Measurements from ENCODE around the gene SCMH1.
"Not testable (repeated sequence)": the region's sequence is repeated elsewhere in the genome, so short reads cannot be mapped to it uniquely, and the experiment has no call there.

The SCMH1 gene

GRCh38 chr1:41221995-41222394, 20.1 kb downstream of the SCMH1 start:
- no peak overlapping the region for H3K4me3 ChIP-seq (ENCODE audit: control insufficient read depth, low read depth, low read length)
- no peak for TF ChIP-seq CTCF (conservative IDR thresholded peaks at IDR 0.05; ENCODE audit: control insufficient read depth, insufficient read depth, low read depth, low read length)
- DNase-seq (ENCODE audit: low read depth): no peak

GRCh38 chr1:41218152-41218551, 24.0 kb downstream of the SCMH1 start:
- no peak for TF ChIP-seq CTCF (conservative IDR thresholded peaks at IDR 0.05; ENCODE audit: control insufficient read depth, insufficient read depth, low read depth, low read length)
- DNase-seq (ENCODE audit: low read depth): no peak
- no peak overlapping the region for H3K4me3 ChIP-seq (ENCODE audit: control insufficient read depth, low read depth, low read length)

- DNase-seq (ENCODE audit: low read depth): no peak
- no peak overlapping the region for H3K4me3 ChIP-seq (ENCODE audit: control insufficient read depth, low read depth, low read length)
- no peak for TF ChIP-seq CTCF (conservative IDR thresholded peaks at IDR 0.05; ENCODE audit: control insufficient read depth, insufficient read depth, low read depth, low read length)
These were observed 24.7 kb downstream of the SCMH1 start for GRCh38 chr1:41217441-41217840.

GRCh38 chr1:41215623-41216022, 26.5 kb downstream of the SCMH1 start:
- no peak for DNase-seq (ENCODE audit: low read depth)
- no peak overlapping the region for H3K4me3 ChIP-seq (ENCODE audit: control insufficient read depth, low read depth, low read length)
- TF ChIP-seq CTCF (conservative IDR thresholded peaks at IDR 0.05; ENCODE audit: control insufficient read depth, insufficient read depth, low read depth, low read length): no peak

- no peak overlapping the region for H3K4me3 ChIP-seq (ENCODE audit: control insufficient read depth, low read depth, low read length)
- TF ChIP-seq CTCF (conservative IDR thresholded peaks at IDR 0.05; ENCODE audit: control insufficient read depth, insufficient read depth, low read depth, low read length): no peak
- DNase-seq (ENCODE audit: low read depth): no peak
These were observed 28.8 kb downstream of the SCMH1 start for GRCh38 chr1:41213341-41213740.

- DNase-seq (ENCODE audit: low read depth): not testable (repeated sequence)
These were observed 30.5 kb downstream of the SCMH1 start for GRCh38 chr1:41211608-41212007.

GRCh38 chr1:41207053-41207452, 35.1 kb downstream of the SCMH1 start:
- H3K4me3 ChIP-seq (ENCODE audit: control insufficient read depth, low read depth, low read length); DNase-seq (ENCODE audit: low read depth): not testable (repeated sequence)

More at GRCh38 chr1:41211608-41212007, 30.5 kb downstream of the SCMH1 start:
- not testable (repeated sequence) for H3K4me3 ChIP-seq (ENCODE audit: control insufficient read depth, low read depth, low read length)

- H3K4me3 ChIP-seq (ENCODE audit: control insufficient read depth, low read depth, low read length): no peak overlapping the region
- no peak for DNase-seq (ENCODE audit: low read depth)
- TF ChIP-seq CTCF (conservative IDR thresholded peaks at IDR 0.05; ENCODE audit: control insufficient read depth, insufficient read depth, low read depth, low read length): no peak
These were observed 41.4 kb downstream of the SCMH1 start for GRCh38 chr1:41200728-41201127.

Data from fibroblast of mammary gland (primary cell).